ENCODE measurements around the gene TBC1D2B.

TBC1D2B gene

DNA sequence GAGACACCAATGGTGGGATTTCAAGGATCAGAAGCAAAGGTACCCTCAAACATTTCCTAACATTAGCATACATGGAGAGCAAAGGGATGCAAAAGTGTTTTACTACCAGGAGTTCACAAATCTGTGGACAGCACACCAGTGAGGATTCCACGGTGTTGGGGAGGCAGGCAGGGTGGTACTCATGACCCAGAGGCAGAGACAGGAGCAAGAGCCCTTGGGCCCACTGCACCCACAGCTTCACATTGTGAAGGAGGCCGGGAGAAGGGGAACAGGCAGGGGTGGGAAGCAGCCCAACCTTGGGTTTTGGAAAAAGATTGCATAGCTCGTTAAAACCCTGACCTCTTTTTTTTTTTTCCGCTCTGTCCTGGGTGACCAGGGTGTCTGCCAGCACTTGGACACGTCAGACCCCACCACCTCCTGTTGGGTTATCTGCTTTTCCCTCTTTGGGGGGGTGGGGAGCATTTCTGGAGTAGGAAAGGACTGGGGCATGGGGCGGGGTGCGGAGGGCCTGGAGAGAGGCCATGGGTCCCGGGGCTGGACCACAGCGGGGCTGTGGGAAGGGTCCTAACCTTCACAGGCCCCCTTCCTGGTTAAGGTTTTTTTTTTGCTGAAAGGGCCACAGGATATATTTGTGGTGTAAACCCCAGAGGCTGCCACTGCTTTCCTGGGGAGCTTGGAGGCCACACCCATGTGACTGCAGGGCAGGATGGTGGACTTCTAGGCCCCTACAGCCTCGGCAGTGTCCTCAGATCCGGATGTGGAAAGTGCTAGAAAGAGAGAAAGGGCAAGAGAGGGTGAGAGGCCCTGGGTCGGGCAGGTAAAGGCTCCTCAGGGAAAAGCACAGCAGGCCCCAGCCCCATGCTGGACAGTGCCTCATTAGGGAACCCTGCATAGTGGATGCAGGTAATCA is 27.3 kb upstream of the TBC1D2B start:
- Histone ChIP-seq H3K9ac (ENCODE audit: low read depth, low read length) (no peak overlapping the region), H3K27ac (ENCODE audit: low read length) (no peak overlapping the region), H3K4me3 (ENCODE audit: low read length) (no peak overlapping the region), H3K4me1 (ENCODE audit: insufficient read depth, low read length) (no peaks in the 10 kb centered on the region), H3K27me3 (ENCODE audit: insufficient read depth, low read length) (no peaks in the 10 kb centered on the region), H3K36me3 (ENCODE audit: insufficient read depth, low read depth, low read length) (no peaks in the 10 kb centered on the region), H3K9me3 (ENCODE audit: insufficient read depth, low read depth, low read length) (no peaks in the 10 kb centered on the region)

DNA sequence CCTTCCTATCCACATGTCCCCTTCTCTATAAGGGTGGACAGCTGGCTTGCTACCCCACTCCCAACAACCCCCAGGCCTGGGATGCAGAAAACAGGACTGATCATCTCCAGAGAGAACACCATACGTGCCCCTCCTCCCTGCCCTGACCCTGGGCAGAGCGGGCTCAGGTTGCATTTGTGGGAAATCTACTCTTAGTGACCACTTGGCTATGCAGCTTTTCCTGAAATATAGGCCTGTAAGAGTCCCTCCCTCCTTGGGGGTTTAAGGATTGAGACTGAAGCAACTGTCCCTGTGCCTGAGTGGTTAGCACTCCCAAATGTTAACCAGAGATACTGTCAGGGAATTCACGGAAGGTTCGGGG is 26.6 kb upstream of the TBC1D2B start:
- H3K9me3 ChIP-seq (ENCODE audit: insufficient read depth, low read depth, low read length): no peaks in the 10 kb centered on the region
- H3K27me3 ChIP-seq (ENCODE audit: insufficient read depth, low read length): no peaks in the 10 kb centered on the region
- no peak overlapping the region for H3K9ac ChIP-seq (ENCODE audit: low read depth, low read length)
- H3K27ac ChIP-seq (ENCODE audit: low read length): no peak overlapping the region
- H3K4me3 ChIP-seq (ENCODE audit: low read length): no peak overlapping the region
- H3K4me1 ChIP-seq (ENCODE audit: insufficient read depth, low read length): no peaks in the 10 kb centered on the region
- no peaks in the 10 kb centered on the region for H3K36me3 ChIP-seq (ENCODE audit: insufficient read depth, low read depth, low read length)

DNA sequence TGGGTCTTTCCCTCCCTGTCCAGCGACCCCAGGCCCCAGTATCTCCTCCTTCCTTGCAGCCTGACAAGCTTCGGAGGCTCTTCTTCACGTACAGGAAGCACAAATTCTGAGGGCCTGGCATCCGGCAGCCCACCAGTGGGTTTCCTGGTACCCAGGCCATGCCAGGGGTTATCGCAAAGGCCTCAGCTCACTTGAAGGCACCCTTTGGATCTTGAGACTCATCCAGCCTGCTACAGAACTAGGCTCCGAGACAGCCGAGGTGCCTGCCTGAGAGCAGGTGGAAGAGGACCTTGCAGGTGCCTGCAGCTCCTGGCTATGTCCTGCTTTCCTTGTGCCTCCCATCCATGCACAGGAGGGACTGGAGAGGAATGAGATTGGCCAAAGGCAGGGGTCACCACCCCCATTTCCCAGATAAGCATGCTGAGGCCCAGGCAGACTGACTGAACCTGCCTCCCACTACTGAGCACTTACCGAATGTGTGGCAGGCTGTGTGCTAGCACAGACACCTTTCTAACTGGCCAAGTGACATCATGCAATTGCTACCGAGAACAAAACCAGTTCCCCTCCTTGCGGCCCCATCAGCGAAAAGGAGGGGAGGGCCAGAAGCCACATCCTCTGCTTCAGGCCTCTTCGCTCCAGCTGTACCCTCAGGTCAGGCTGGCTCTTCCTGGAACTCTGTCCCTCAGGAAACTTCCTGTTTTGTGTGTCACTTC is 26.1 kb upstream of the TBC1D2B start:
- H3K4me1 ChIP-seq (ENCODE audit: insufficient read depth, low read length): no peaks in the 10 kb centered on the region
- no peak overlapping the region for H3K4me3 ChIP-seq (ENCODE audit: low read length)
- no peak overlapping the region for H3K27ac ChIP-seq (ENCODE audit: low read length)
- H3K9ac ChIP-seq (ENCODE audit: low read depth, low read length): no peak overlapping the region
- no peaks in the 10 kb centered on the region for H3K36me3 ChIP-seq (ENCODE audit: insufficient read depth, low read depth, low read length)
- no peaks in the 10 kb centered on the region for H3K27me3 ChIP-seq (ENCODE audit: insufficient read depth, low read length)
- H3K9me3 ChIP-seq (ENCODE audit: insufficient read depth, low read depth, low read length): no peaks in the 10 kb centered on the region

DNA sequence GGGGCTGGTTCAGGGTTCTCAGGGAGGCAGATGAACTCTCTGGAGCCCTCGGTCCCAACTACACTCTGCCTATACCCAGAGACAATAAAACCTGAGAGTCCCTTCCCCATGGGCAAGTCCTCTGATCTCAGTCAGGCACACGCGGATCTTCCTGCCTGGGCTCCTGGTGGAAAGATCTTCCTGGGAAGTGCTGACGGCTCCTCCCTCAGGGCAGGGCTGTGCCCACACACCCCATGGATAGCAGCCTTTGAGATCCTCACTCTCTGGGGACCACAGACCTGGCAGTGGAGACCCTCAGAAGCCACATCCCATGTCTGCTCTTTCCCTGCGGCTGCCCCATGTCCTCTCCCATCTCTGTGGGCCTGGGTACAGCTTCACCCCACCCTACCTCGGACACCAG is 25.2 kb upstream of the TBC1D2B start:
- Histone ChIP-seq H3K4me1 (ENCODE audit: insufficient read depth, low read length) (no peaks in the 10 kb centered on the region), H3K36me3 (ENCODE audit: insufficient read depth, low read depth, low read length) (no peaks in the 10 kb centered on the region), H3K27ac (ENCODE audit: low read length) (no peak overlapping the region), H3K9ac (ENCODE audit: low read depth, low read length) (no peak overlapping the region), H3K9me3 (ENCODE audit: insufficient read depth, low read depth, low read length) (no peaks in the 10 kb centered on the region), H3K4me3 (ENCODE audit: low read length) (no peak overlapping the region), H3K27me3 (ENCODE audit: insufficient read depth, low read length) (no peaks in the 10 kb centered on the region)

DNA sequence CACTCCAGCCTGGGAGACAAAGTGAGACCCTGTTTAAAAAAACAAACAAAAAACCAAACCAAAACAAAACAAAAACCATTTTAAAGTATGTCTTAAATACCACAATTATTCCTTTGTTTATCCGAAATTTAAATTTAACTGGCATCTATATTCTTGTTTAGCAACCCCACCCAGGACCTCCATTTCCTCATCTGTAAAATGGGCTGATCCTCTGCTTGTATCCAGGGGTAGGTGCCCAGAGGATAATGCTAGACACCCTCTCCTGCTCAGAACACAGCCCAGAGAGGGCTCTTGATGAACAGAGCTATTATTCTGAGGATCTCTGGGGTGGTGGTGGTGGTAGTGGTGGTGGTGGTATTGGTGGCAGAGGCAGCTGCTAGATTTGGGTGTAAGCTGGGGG is 24.7 kb upstream of the TBC1D2B start:
- Histone ChIP-seq H3K9ac (ENCODE audit: low read depth, low read length) (no peak overlapping the region), H3K27me3 (ENCODE audit: insufficient read depth, low read length) (no peaks in the 10 kb centered on the region), H3K36me3 (ENCODE audit: insufficient read depth, low read depth, low read length) (no peaks in the 10 kb centered on the region), H3K4me1 (ENCODE audit: insufficient read depth, low read length) (no peaks in the 10 kb centered on the region), H3K4me3 (ENCODE audit: low read length) (no peak overlapping the region), H3K9me3 (ENCODE audit: insufficient read depth, low read depth, low read length) (no peaks in the 10 kb centered on the region), H3K27ac (ENCODE audit: low read length) (no peak overlapping the region)

DNA sequence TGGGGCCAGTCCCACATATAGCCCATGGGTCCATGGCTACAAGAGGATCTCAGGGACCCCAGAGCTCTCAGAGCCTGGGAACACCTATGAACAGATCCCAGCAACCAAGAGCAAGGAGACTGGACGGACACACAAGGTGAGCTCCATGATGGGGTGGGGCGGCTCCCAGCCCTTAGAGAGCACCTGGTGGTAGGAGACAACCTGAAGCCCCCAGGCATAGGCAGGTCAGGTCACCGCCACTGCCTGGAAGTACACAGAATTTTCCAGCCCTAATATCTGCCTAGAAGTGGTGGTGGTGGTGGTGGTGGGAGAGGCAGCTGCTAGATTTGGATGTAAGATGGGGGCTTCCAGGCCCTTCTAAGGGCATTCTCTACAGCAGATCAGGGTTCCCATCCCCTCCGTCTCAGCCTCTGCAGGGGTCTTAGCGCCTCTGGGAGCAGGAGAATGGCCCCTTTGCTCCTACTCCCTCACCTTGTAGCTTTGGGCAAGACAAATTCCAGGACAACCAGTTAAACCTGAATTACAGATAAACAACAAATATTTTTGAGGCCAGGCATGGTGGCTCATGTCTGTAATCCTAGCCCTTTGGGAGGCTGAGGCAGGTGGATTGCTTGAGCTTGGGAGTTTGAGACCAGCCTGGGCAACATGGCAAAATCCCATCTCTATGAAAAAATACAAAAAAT is 24.1 kb upstream of the TBC1D2B start:
- Histone ChIP-seq H3K4me1 (ENCODE audit: insufficient read depth, low read length) (no peaks in the 10 kb centered on the region), H3K9me3 (ENCODE audit: insufficient read depth, low read depth, low read length) (no peaks in the 10 kb centered on the region), H3K27ac (ENCODE audit: low read length) (no peak overlapping the region), H3K27me3 (ENCODE audit: insufficient read depth, low read length) (no peaks in the 10 kb centered on the region), H3K9ac (ENCODE audit: low read depth, low read length) (no peak overlapping the region), H3K36me3 (ENCODE audit: insufficient read depth, low read depth, low read length) (no peaks in the 10 kb centered on the region), H3K4me3 (ENCODE audit: low read length) (no peak overlapping the region)

DNA sequence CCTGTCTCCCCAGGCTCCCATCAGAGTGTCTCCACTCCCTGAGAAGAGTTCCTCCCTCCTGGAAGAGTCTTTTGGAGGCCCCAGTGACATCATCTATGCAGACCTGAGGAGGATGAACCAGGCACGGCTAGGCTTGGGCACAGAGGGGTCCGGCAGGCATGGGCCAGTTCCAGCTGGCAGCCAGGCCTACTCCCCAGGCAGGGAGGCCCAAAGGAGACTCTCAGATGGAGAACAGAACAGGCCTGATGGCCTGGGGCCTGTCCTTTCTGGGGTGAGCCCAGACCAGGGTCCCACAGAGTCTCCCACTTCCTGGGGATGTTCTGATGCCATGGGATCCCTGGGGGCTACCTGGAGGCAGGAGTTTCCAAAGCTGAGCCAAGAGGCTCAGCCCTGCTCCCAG is 23.4 kb upstream of the TBC1D2B start:
- Histone ChIP-seq H3K27ac (ENCODE audit: low read length) (no peak overlapping the region), H3K27me3 (ENCODE audit: insufficient read depth, low read length) (no peaks in the 10 kb centered on the region), H3K4me1 (ENCODE audit: insufficient read depth, low read length) (no peaks in the 10 kb centered on the region), H3K9me3 (ENCODE audit: insufficient read depth, low read depth, low read length) (no peaks in the 10 kb centered on the region), H3K36me3 (ENCODE audit: insufficient read depth, low read depth, low read length) (no peaks in the 10 kb centered on the region), H3K4me3 (ENCODE audit: low read length) (no peak overlapping the region), H3K9ac (ENCODE audit: low read depth, low read length) (no peak overlapping the region)

DNA sequence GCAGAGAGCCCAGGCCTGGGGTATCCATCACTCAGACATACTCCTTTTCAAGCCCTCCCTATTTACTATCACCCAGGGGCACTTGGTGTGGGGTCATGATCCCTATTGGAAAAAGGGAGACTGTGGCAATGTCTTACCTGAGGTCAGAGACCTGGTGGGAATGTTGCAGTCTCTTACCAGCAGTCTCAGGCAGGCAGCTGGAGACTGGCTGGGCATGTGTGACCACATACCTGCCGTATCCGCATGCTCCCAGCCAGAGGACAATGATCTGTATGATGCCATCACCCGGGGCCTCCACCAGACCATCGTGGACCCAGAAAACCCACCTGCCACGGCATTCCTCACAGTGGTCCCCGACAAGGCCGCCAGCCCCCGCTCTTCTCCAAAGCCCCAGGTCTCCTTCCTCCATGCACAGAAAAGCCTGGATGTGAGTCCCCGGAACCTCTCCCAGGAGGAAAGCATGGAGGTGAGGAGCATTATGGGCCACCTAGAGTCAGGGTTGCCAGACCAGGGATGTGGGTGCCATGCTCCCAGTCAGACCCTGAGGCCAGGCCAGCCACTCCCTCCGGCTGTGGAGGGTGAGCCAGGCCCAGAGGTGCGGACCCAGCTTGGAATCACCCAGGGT is 20.7 kb upstream of the TBC1D2B start:
- H3K9ac ChIP-seq (ENCODE audit: low read depth, low read length): no peak overlapping the region
- no peaks in the 10 kb centered on the region for H3K9me3 ChIP-seq (ENCODE audit: insufficient read depth, low read depth, low read length)
- H3K36me3 ChIP-seq (ENCODE audit: insufficient read depth, low read depth, low read length): no peaks in the 10 kb centered on the region
- no peaks in the 10 kb centered on the region for H3K4me1 ChIP-seq (ENCODE audit: insufficient read depth, low read length)
- no peak overlapping the region for H3K27ac ChIP-seq (ENCODE audit: low read length)
- H3K27me3 ChIP-seq (ENCODE audit: insufficient read depth, low read length): peaks cover 6% of the 10 kb centered on the region; the same call in 1 of the 2 replicates
- H3K4me3 ChIP-seq (ENCODE audit: low read length): no peak overlapping the region

DNA sequence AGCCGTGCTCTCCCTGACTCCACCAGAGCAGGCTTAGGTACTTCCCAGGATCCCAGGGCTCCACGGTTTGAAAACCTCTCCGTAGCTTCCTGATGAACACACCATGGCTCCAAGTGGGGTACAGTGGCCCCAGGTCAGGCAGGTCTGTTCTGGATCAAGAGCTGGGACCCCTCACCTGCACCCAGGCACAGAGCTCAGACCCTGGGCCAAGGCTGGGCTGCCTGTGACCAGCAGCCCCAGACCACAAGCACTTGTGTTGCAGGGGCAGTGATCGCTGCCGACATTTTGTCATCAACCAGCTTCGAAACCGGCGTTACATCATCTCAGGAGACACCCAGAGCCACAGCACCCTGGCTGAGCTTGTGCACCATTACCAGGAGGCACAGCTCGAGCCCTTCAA is 20.2 kb upstream of the TBC1D2B start:
- Histone ChIP-seq H3K4me3 (ENCODE audit: low read length) (no peak overlapping the region), H3K36me3 (ENCODE audit: insufficient read depth, low read depth, low read length) (no peaks in the 10 kb centered on the region)

DNA sequence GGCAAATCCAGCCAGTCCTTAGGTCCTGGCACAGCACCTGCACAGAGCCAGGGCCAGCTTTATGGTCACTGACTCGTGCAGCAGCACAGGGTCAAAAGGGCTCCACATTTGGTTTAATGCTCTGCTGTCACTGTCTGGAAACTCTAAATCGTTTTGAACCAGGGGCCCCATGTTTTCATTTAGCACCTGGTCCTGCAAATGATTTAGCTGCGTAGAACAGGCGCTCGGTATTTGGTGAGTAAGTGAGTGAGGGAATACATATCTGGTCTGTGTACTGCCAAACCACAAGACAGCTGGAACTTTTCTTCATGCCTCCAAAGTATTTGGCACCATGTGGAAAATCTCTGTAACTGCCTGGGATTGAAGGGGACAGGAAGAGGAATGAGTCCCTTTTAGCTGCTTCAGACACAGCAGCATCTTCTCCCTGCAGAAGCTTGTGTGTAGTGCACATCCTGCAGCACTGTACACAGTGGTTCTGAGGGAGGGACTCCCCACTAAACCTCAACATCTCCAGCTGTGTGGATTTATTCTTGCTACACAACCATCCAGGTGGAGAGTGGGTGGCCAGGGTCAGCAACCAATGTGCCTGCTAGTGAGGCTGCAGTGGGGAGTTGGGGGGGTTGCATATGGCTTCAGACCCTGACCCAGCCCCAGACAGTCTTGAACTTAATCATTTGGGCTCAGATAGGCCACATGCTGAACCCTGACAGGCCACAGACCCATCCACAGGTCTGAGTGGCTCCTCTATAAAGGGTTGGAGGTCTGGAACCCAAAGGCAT is 15.9 kb upstream of the TBC1D2B start:
- Histone ChIP-seq H3K9me3 (ENCODE audit: insufficient read depth, low read depth, low read length) (no peaks in the 10 kb centered on the region), H3K27ac (ENCODE audit: low read length) (no peak overlapping the region)

More for the DNA sequence above, 20.2 kb upstream of the TBC1D2B start:
- H3K27ac ChIP-seq (ENCODE audit: low read length): no peak overlapping the region
- peaks cover 12% of the 10 kb centered on the region; the same call in 1 of the 2 replicates for H3K27me3 ChIP-seq (ENCODE audit: insufficient read depth, low read length)
- no peaks in the 10 kb centered on the region for H3K9me3 ChIP-seq (ENCODE audit: insufficient read depth, low read depth, low read length)
- H3K4me1 ChIP-seq (ENCODE audit: insufficient read depth, low read length): no peaks in the 10 kb centered on the region
- no peak overlapping the region for H3K9ac ChIP-seq (ENCODE audit: low read depth, low read length)

More for the DNA sequence above, 15.9 kb upstream of the TBC1D2B start:
- no peaks in the 10 kb centered on the region for H3K4me1 ChIP-seq (ENCODE audit: insufficient read depth, low read length)
- H3K9ac ChIP-seq (ENCODE audit: low read depth, low read length): no peak overlapping the region
- H3K4me3 ChIP-seq (ENCODE audit: low read length): no peak overlapping the region
- H3K36me3 ChIP-seq (ENCODE audit: insufficient read depth, low read depth, low read length): no peaks in the 10 kb centered on the region
- peaks cover 21% of the 10 kb centered on the region; the same call in 1 of the 2 replicates for H3K27me3 ChIP-seq (ENCODE audit: insufficient read depth, low read length)
